HCT116 (cell line): ENCODE measurements around the gene LRRC34. TPM values are rescaled to one million over a fixed set of nuclear protein-coding genes. Genes with fewer than 3 reads are reported as not detected.

Experiments
- ATAC-seq: fragments of 200-7000 bp; cut with Tn5 transposase; 2 replicates; pipeline ENCODE4 v1.9.1; 2020; ENCODE audit warnings: mild to moderate bottlenecking, moderate library complexity
- BruUV-seq: library from RNA; stranded (reverse); fragments of 400-500 nt; replicated peaks from 2 replicates; lab custom pipeline; 2021; lab: Mats Ljungman, UMichigan
- CTCF ChIA-PET: fragments of 300-600 bp; sonication (Branson Sonifier 250); formaldehyde crosslinking; loops from one replicate; lab custom pipeline; 2021; ENCODE audit warnings: antibody characterized with exemption; lab: Charles Lee
- POLR2A ChIA-PET: fragments of 300-600, 350-600 bp; sonication (Branson Sonifier 250); formaldehyde crosslinking; loops from one replicate; lab custom pipeline; 2021; ENCODE audit warnings: antibody characterized with exemption; lab: Charles Lee
- RAD21 ChIA-PET, 2 experiments: fragments of 300-600 bp; sonication (Branson Sonifier 250); formaldehyde crosslinking; loops; one replicate each; lab custom pipeline; 2023; ENCODE audit warnings: low total read pairs in 2 of 2; ENCODE audit not compliant: uncharacterized antibody in 2 of 2, unreplicated experiment in 2 of 2, low non-redundant PET in 1 of 2; lab: Charles Lee
- DNase-seq: peaks from one replicate; pipeline ENCODE4 v3.0.0-alpha.2; 2010; ENCODE audit warnings: low read depth, low spot score
- H2AFZ ChIP-seq: fragments of 200-600 bp; shearing (Covaris generic), sonication (generic); 2 replicates; pipeline ENCODE4 v1.6.1; 2017; ENCODE audit warnings: low read depth, mixed run types, mixed read lengths, antibody characterized with exemption, low read length; ENCODE audit not compliant: poor library complexity, severe bottlenecking
- H3K27ac ChIP-seq: 2 replicates; pipeline ENCODE4 v1.5.1; 2012; ENCODE audit warnings: low read depth, low read length
- H3K27me3 ChIP-seq: fragments of 200-600 bp; sonication (generic); 2 replicates; pipeline ENCODE4 v1.6.1; 2016; ENCODE audit warnings: mixed run types, low read length, mixed read lengths; ENCODE audit not compliant: insufficient read depth
- H3K36me3 ChIP-seq, 2 experiments: fragments of 200-500 bp in 1 of 2; fragments of 200-600 bp in 1 of 2; sonication (Bioruptor generic) in 1 of 2; sonication (generic) in 1 of 2; 2 replicates each; pipeline versions ENCODE4 v1.5.1 to v1.6.1; 2014 to 2016; ENCODE audit warnings: low read length in 2 of 2, inconsistent platforms in 1 of 2, mixed read lengths in 1 of 2, mixed run types in 1 of 2; ENCODE audit not compliant: insufficient read depth in 2 of 2, control insufficient read depth in 1 of 2
- H3K4me1 ChIP-seq, 2 experiments: fragments of 200-600 bp in 1 of 2; sonication (generic) in 1 of 2; 2 replicates each; pipeline versions ENCODE4 v1.5.1 to v1.6.1; 2012 to 2017; ENCODE audit warnings: low read length in 2 of 2, inconsistent platforms in 1 of 2, mild to moderate bottlenecking in 1 of 2, mixed read lengths in 1 of 2, mixed run types in 1 of 2, moderate library complexity in 1 of 2; ENCODE audit not compliant: insufficient read depth in 2 of 2, control insufficient read depth in 1 of 2
- H3K4me2 ChIP-seq: fragments of 200-600 bp; sonication (generic); 2 replicates; pipeline ENCODE4 v1.6.1; 2017; ENCODE audit warnings: mixed run types, low read length, mixed read lengths
- H3K4me3 ChIP-seq, 2 experiments: fragments of 200-600 bp in 1 of 2; sonication (generic) in 1 of 2; replicated peaks in 1 of 2; 2 replicates each; pipeline ENCODE4 v1.5.1; 2011 to 2016; ENCODE audit warnings: low read length in 2 of 2, control low read depth in 1 of 2, low read depth in 1 of 2, mild to moderate bottlenecking in 1 of 2, mixed read lengths in 1 of 2, mixed run types in 1 of 2
- H3K79me2 ChIP-seq: fragments of 200-600 bp; sonication (generic); 2 replicates; pipeline ENCODE4 v1.6.1; 2017; ENCODE audit warnings: mild to moderate bottlenecking, mixed run types, low read length, moderate library complexity, mixed read lengths; ENCODE audit not compliant: insufficient read depth
- H3K9ac ChIP-seq: fragments of 200-600 bp; sonication (generic); 2 replicates; pipeline ENCODE4 v1.6.1; 2016; ENCODE audit warnings: low read length, mixed read lengths
- H3K9me2 ChIP-seq: fragments of 200-600 bp; sonication (generic), shearing (Covaris generic); 2 replicates; pipeline ENCODE4 v1.6.1; 2017; ENCODE audit warnings: mixed run types, mild to moderate bottlenecking, moderate library complexity; ENCODE audit not compliant: insufficient read depth
- H3K9me3 ChIP-seq, 2 experiments: fragments of 200-500 bp in 1 of 2; fragments of 200-600 bp in 1 of 2; sonication (Bioruptor generic) in 1 of 2; sonication (generic) in 1 of 2; 2 replicates each; pipeline ENCODE4 v1.6.1; 2014 to 2017; ENCODE audit warnings: low read length in 2 of 2, mixed read lengths in 2 of 2, inconsistent platforms in 1 of 2, low read depth in 1 of 2, mild to moderate bottlenecking in 1 of 2, mixed run types in 1 of 2, moderate library complexity in 1 of 2; ENCODE audit not compliant: control insufficient read depth in 1 of 2, insufficient read depth in 1 of 2
- H4K20me1 ChIP-seq: fragments of 200-600 bp; sonication (generic), shearing (Covaris generic); 2 replicates; pipeline ENCODE4 v1.6.1; 2017; ENCODE audit warnings: mixed run types, mild to moderate bottlenecking, moderate library complexity; ENCODE audit not compliant: insufficient read depth
- CBX3 ChIP-seq: IDR thresholded peaks from 2 replicates; pipeline ENCODE4 v1.6.1; 2012; ENCODE audit warnings: low read depth
- CEBPB ChIP-seq: IDR thresholded peaks from 2 replicates; pipeline ENCODE4 v1.6.1; 2012; ENCODE audit warnings: low read depth
- ELF1 ChIP-seq: IDR thresholded peaks from 2 replicates; pipeline ENCODE4 v1.6.1; 2012; ENCODE audit warnings: low read depth, borderline replicate concordance
- EZH2 ChIP-seq: fragments of 200-600 bp; sonication (generic); IDR thresholded peaks from 2 replicates; pipeline ENCODE4 v1.6.1; 2017; ENCODE audit warnings: antibody characterized with exemption, mixed run types
- EZH2phosphoT487 ChIP-seq: fragments of 200-600 bp; IDR thresholded peaks from 2 replicates; pipeline ENCODE4 v1.6.1; 2018; ENCODE audit warnings: antibody characterized with exemption, borderline replicate concordance
- FOSL1 ChIP-seq: IDR thresholded peaks from 2 replicates; pipeline ENCODE4 v1.6.1; 2012; ENCODE audit warnings: low read depth
- JUND ChIP-seq: IDR thresholded peaks from 2 replicates; pipeline ENCODE4 v1.6.1; 2012
- POLR2AphosphoS5 ChIP-seq: IDR thresholded peaks from 2 replicates; pipeline ENCODE4 v1.6.1; 2011; ENCODE audit warnings: mild to moderate bottlenecking, low read depth, low read length, moderate library complexity
- RAD21 ChIP-seq: IDR thresholded peaks from 2 replicates; pipeline ENCODE4 v1.6.1; 2012; ENCODE audit warnings: low read depth, mild to moderate bottlenecking
- SIN3A ChIP-seq: IDR thresholded peaks from 2 replicates; pipeline ENCODE4 v1.6.1; 2012; ENCODE audit warnings: low read depth
- TCF7L2 ChIP-seq: IDR thresholded peaks from 2 replicates; pipeline ENCODE4 v1.7.0; 2011; ENCODE audit warnings: borderline replicate concordance, inconsistent platforms; ENCODE audit not compliant: insufficient read depth, insufficient read length; ENCODE audit errors: extremely low read depth
- intact Hi-C: fragments of 100-400 bp; cut with micrococcal nuclease; formaldehyde crosslinking; loops from 2 replicates; pipeline ENCODE4 v1.10.0; 2022
- total RNA-seq: library from RNA; stranded (reverse); gene quantifications from one replicate; pipeline ENCODE4 v1.2.1, GENCODE V29; 2021; ENCODE audit not compliant: unreplicated experiment
- TF ChIP-seq, protein P1 (sequence below): IDR thresholded peaks from 2 replicates; pipeline ENCODE4 v1.6.1; 2011; ENCODE audit warnings: mild to moderate bottlenecking, low read length, moderate library complexity; ENCODE audit not compliant: insufficient replicate concordance; ENCODE audit errors: extremely low read depth
- TF ChIP-seq, protein P2 (sequence below), 3 experiments: fragments of 200-600 bp in 1 of 3; sonication (generic) in 1 of 3; IDR thresholded peaks in 2 of 3; conservative IDR thresholded peaks in 1 of 3; 2 replicates each; pipeline ENCODE4 v1.5.1; 2012 to 2017; ENCODE audit warnings: low read depth in 2 of 3, low read length in 2 of 3, antibody characterized with exemption in 1 of 3, borderline replicate concordance in 1 of 3, control low read depth in 1 of 3, mild to moderate bottlenecking in 1 of 3, mixed read lengths in 1 of 3, mixed run types in 1 of 3, moderate library complexity in 1 of 3; ENCODE audit not compliant: insufficient read depth in 1 of 3
- TF ChIP-seq, protein P3 (sequence below): IDR thresholded peaks from 2 replicates; pipeline ENCODE4 v1.6.1; 2012

Gene LRRC34
- total RNA-seq, 1 experiment from 2014 or later: not detected

DNA sequence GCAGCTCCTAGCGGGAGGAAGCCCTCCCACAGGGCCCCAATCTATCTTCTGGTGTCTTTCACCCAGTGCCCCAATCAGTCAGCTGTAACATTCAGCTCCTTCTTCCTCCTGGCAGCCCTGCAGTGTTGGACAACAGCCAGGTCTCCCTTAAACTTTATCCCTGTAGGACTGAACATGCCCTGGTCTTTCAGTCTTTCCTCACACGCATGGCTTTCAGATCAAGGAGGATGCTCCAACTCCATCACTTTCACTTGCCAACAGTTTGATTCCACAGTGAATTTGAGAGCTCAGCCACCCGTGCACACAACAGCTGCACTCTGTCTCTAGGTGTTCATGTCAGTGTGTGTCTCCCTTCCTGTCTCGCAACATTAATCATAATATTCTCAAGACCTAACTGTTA is 28.5 kb upstream of the LRRC34 start:
- no TSS peak for BruUV-seq
- intact Hi-C loops: no loop called here
- CTCF ChIA-PET: interaction anchor here (1.4 kb wide), 1 partner anchor 21 kb away, joined by 3 read pairs; no protein-coding TSS in a partner anchor

More for the DNA sequence above, 28.5 kb upstream of the LRRC34 start:
- Histone ChIP-seq H4K20me1 (no peaks in the 10 kb centered on the region), H3K4me3 (no peak overlapping the region), H3K36me3 (no peaks in the 10 kb centered on the region), H3K9me2 (no peaks in the 10 kb centered on the region), H2AFZ (no peak overlapping the region), H3K4me1 (no peaks in the 10 kb centered on the region), H3K4me2 (no peak overlapping the region), H3K27ac (no peak overlapping the region), H3K79me2 (no peaks in the 10 kb centered on the region), H3K27me3 (no peaks in the 10 kb centered on the region), H3K9me3 (no peaks in the 10 kb centered on the region), H3K9ac (no peak overlapping the region)
- ATAC-seq (no peak), DNase-seq (no peak)
- POLR2A ChIA-PET: no interaction called here
- TF ChIP-seq CBX3 (no peak), JUND (no peak), TCF7L2 (no peak), EZH2 (no peak), RAD21 (no peak), SIN3A (no peak), CEBPB (no peak), FOSL1 (no peak), POLR2AphosphoS5 (no peak), EZH2phosphoT487 (no peak), ELF1 (no peak)
- TF ChIP-seq, protein P1, sequence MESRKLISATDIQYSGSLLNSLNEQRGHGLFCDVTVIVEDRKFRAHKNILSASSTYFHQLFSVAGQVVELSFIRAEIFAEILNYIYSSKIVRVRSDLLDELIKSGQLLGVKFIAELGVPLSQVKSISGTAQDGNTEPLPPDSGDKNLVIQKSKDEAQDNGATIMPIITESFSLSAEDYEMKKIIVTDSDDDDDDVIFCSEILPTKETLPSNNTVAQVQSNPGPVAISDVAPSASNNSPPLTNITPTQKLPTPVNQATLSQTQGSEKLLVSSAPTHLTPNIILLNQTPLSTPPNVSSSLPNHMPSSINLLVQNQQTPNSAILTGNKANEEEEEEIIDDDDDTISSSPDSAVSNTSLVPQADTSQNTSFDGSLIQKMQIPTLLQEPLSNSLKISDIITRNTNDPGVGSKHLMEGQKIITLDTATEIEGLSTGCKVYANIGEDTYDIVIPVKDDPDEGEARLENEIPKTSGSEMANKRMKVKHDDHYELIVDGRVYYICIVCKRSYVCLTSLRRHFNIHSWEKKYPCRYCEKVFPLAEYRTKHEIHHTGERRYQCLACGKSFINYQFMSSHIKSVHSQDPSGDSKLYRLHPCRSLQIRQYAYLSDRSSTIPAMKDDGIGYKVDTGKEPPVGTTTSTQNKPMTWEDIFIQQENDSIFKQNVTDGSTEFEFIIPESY: no peak
- TF ChIP-seq, protein P2, sequence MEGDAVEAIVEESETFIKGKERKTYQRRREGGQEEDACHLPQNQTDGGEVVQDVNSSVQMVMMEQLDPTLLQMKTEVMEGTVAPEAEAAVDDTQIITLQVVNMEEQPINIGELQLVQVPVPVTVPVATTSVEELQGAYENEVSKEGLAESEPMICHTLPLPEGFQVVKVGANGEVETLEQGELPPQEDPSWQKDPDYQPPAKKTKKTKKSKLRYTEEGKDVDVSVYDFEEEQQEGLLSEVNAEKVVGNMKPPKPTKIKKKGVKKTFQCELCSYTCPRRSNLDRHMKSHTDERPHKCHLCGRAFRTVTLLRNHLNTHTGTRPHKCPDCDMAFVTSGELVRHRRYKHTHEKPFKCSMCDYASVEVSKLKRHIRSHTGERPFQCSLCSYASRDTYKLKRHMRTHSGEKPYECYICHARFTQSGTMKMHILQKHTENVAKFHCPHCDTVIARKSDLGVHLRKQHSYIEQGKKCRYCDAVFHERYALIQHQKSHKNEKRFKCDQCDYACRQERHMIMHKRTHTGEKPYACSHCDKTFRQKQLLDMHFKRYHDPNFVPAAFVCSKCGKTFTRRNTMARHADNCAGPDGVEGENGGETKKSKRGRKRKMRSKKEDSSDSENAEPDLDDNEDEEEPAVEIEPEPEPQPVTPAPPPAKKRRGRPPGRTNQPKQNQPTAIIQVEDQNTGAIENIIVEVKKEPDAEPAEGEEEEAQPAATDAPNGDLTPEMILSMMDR (IDR thresholded peaks at IDR 0.05 in 2 of 3, conservative IDR thresholded peaks at IDR 0.05 in 1 of 3; ENCODE audit: borderline replicate concordance in 1 of 3, insufficient read depth in 1 of 3, low read depth in 2 of 3, low read length in 2 of 3): no peak
- TF ChIP-seq, protein P3, sequence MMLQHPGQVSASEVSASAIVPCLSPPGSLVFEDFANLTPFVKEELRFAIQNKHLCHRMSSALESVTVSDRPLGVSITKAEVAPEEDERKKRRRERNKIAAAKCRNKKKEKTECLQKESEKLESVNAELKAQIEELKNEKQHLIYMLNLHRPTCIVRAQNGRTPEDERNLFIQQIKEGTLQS: no peak
- RAD21 ChIA-PET: interaction anchor here in 1 of 2 experiments (0.6 kb wide), 1 partner anchor 72 kb away, joined by 3 read pairs; the partner anchor contains the start of gene ACTRT3
